ENCODE measurements around the gene AASDHPPT. TPM values are rescaled to one million over a fixed set of nuclear protein-coding genes. Genes with fewer than 3 reads are reported as not detected.

AASDHPPT gene
- total RNA-seq, 1 experiment from 2014 or later: 52.2 TPM

Other genes starting within 250 kb of the AASDHPPT start
- 17.2 and 22.0 TPM in 2 replicates for gene MSANTD4, start 55.4 kb upstream of the AASDHPPT start, total RNA-seq (2014; rRNA removed; shearing (Covaris generic))
- 3.2 and 4.4 TPM in 2 replicates for gene KBTBD3, start 315 bp upstream of the AASDHPPT start, total RNA-seq (2014; rRNA removed; shearing (Covaris generic))